ENCODE measurements around the gene ZSWIM2.
A peak's percentile ranks its signal among the peaks of the same experiment; 100 is the strongest.
"Not testable (repeated sequence)": the region's sequence is repeated elsewhere in the genome, so short reads cannot be mapped to it uniquely, and the experiment has no call there.

Gene ZSWIM2, protein sequence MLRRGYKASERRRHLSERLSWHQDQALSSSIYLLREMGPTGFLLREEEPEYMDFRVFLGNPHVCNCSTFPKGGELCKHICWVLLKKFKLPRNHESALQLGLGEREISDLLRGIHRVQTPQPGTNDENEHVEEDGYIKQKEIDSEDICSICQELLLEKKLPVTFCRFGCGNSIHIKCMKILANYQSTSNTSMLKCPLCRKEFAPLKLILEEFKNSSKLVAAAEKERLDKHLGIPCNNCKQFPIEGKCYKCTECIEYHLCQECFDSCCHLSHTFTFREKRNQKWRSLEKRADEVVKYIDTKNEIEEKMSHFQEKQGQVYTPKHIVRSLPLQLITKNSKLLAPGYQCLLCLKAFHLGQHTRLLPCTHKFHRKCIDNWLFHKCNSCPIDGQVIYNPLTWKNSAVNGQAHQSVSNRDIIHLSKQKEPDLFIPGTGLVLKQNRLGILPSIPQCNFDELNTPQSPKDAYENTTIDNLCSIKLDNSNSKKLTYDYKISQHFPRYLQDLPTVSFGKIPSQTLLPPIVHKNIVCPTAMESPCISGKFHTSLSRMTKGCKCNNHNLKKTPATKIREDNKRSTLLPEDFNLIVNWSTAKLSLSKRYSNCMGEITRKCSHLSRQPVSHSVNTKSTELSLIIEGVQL

DNA sequence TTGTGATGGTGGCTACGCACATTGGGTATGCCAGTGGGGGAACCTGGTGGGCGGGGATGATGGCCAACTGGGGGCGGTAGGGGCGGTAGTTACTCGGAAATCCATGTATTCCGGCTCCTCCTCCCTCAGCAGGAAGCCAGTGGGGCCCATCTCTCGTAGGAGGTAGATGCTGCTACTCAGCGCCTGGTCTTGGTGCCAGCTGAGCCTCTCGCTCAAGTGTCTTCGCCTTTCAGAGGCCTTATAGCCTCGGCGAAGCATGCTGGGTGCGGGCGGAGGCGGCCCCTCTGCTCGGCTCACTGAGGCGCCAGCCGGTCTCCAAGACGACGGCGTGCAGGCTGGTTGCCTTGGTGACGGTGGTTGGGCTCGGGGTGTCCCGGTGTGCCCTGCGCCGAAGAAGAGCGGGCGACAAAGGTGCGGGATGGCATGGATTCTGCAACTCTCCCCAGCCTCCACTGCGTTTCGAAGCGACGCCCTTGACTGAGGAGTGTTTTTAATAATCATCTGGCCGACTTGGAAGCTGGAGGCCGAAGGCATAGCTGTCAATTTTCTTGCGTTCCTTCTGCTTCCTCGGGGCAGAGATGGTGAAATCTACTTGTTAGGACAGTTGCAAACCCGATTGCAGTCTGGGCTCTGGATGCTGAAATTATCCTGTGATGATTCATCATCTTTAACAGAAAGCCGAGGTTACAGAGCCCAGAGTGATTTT, at the start of gene ZSWIM2:
TSS of gene ZSWIM2 (minus strand) at position 298 of the 706 bp plus-strand sequence. CDS start at position 258, 40 bp downstream.
- peak in 51 of 56 donors; percentile 2 to 78 (median 47) for DNase-seq

DNA sequence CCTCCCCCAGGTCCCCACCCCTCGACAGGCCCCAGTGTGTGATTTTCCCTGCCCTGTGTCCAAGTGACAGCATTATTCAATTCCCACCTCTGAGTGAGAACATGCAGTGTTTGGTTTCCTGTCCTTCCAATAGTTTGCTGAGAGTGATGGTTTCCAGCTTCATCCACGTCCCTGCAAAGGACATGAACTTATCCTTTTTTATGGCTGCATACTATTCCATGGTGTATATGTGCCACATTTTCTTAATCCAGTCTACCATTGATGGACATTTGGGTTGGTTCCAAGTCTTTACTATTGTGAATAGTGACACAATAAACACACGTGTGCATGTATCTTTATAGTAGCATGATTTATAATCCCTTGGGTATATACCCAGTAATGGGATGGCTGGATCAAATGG, 47.2 kb upstream of the ZSWIM2 start:
- not testable (repeated sequence) for DNase-seq

DNA sequence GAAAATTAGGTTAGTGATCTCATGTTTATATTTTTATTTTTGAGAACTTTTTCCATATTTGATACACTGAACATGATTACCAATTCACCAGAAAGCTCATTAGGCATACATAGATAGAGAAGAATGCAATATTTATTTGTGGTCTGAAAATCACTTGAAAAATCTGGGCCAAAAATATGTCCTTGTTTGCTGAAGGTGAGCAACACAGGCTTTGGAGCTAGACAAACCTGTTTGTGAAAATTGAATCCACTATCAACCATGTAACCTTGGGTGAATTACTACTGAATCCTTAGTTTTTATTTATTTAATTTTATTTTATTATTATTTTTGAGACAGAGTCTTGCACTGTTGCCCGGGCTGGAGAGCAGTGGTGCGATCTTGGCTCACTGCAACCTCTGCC, 46.5 kb upstream of the ZSWIM2 start:
- DNase-seq, result no peak

DNA sequence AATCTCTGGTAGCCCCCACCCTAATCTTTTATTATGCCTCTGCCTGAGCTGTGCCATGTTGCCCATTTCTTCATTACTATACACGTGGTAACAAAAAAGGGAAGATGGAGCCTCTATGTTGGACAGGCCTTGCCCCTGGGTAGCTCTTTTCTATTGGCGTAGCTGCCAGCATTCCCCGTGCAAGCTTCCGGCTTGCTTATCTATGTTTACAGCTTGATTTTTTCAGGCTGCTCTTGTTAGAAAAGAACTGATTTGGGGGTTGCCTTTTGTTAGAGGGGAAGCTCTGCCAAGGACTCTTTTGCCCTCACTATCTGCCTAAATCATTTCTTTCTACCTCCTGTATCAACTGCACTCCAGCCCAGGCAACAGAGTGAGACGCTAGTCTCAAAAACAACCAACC, 45.5 kb upstream of the ZSWIM2 start:
- no peak for DNase-seq

DNA sequence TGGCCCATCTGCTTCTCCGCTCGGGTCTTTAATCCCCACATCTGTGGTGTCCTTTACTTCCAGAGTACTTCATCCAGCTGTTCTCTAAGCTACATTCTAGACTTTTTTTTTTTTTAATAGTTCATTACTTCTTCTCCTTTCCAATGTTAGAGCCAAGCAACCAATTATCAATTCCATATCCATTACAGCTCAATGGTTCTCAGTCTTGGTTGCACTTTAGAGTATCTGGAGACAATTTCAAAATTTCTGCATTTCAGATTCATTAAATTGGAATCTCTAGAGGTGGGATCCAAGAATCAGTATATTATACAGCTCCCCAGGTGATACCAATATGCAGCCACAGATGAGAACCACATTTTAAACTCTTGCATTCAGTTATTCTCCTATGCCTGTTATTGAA, 43.9 kb upstream of the ZSWIM2 start:
- no peak for DNase-seq

DNA sequence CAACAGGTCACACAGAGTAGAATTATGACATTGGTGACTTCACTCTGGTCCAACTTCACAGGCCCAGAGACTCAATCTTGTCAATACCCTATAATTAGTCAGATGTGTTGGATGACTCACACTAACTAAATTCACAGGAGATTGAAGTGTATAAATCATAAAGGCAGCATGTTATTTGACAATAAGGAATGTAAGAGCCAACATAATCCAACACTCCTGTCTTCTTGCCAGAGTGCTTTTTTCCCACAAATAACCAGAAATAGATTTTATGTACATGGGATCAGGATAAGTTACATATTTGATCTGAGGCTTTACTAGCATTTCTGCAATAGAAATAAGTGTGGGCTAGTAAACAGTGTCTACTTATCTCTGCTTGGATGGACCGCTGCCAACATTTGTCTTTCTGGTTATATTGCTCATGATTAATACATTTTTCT, 42.2 kb upstream of the ZSWIM2 start:
- DNase-seq, result peak in 4 of 56 donors; percentile 6 to 36 (median 12)

DNA sequence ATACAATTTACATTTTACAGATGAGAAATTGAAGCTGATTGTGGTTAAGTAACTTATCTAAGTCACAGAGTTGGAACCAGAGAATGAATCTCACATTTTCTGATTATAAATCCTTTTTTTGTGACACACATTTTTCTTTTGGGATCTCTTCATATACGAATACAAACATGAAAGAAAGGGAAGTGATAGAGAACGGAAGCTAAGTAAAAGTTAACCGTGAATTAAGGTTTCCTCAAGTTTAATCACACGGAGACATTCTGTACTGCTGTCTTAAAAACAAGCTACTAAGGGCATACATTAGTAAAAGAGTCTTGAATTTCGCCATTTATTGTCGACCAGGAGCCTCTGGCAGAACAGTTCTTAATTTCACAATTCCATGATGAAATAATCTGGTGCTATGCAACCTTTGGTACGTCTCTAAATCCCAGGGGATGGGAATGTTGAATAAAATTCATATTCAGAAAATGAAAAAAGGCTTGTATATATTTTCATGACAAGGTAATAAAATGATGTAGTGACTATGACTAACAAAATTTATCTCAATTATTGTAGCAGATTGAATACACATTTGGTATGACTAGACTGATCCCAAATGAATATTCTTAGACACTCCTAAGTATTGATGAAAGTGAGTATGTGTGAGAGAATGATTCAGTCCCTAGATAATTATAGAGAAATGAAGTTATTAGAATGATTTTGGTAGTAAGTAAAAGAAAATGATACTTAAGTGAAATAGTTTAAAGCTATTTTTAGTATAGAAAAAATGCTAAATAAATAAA, 40.3 kb upstream of the ZSWIM2 start:
- no peak for DNase-seq

DNA sequence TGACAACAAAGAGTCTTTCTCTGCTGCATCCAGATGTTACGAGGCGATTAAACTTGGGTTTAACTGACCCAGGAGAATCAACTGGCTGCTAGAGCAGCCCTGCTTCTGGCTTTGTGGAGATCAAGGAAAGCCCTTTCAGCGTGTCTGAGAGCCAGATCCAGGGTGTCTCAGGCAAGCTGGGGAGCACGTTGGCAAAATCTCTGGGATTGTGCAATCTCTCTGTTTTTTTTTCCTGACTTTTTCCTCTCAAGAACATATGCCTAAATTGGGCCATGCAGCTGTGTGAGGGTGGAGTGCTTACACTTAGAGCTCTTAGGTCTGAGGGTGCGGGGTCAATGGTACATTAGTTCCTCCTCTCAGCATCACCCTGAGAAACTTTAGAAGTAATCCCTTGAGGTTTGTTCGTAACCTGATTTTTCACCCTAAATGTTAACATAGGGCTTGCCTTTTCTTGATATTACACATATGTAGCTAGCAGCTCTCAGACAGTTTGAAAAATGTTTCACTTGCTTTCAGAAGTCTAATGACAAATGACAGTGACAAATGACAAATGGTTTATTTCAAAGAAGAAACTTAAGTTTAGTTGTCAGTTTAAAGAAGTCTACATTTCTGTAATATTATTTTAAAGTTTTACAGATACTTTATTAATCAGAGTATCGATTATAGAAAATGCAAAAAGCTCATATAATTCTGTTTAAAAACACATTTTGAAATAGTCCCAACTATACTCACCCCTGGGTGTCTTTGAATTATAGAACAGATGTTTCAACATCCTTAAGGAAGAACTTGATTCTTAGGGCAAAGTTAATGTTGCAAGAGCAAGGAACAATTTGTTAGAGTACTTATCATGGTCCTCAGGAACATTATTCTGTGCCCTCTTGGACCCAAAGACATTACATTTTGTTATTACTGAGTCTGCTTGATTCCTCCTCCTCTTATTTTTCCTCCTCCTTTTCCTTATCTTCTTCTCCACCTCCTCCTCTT, 38.4 kb upstream of the ZSWIM2 start:
- DNase-seq, result no peak

DNA sequence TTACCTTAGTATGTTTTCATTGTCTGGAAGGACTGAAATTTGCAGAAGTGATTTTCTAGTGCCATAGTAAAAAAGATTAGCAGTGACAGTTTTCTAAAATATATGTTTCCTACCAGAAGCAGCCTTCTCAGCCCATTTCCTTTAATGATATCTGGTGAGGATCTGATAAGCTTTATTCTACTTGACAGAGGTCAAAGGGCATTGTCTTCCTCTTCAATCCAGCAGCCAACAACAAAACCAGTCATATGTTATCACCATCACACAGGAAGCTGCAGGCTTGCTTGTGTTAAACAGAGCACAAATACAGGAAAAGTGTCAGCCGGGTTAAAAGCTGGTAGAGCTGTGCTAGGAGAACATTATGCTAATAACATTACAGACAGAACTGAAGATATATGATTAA, 35.6 kb upstream of the ZSWIM2 start:
- DNase-seq, result no peak

DNA sequence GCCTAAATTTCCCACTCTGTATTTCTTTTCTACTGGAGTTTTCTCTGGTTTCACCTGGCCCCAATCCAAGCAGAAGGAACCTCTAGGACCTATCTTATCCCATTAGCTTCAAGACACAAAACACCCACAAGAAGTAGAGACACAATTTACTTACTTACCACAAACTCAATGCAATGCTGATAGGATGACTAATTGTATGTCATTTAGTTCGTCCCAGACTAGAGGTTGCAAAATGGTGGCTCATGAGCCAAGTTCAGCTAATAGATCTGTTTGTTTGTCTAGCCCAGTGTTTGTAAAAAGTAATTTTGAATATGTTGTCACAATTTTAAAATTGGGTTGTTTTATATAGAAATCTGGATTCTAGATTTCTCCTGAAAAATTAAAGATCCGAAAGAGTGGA, 34.7 kb upstream of the ZSWIM2 start:
- no peak for DNase-seq

DNA sequence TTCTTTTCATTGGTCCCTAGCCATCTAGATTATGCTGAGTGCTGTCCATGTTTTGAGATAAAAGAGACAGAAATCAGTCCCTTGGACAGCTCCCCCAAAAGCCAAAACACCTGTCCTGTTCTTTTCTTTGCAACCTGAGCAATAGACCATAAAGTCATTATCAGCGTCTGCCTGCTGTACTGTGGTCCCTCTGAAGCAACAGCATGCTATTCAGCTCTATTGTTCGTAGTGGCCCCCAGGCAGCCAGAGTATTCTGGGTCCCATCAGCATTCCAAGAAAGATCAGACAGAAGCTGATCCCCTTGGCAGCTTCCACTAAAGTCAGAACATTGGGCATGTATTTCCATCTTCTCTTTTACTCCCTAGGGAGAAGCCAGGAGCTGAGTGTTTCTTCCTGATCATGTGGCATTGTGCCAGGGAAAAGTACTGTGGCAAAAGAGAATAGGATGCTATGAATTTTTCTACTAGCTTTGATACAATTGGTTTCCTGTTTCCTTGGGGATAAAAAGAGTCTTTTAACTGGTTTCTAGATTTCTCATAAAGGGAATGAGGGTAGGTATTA, 33.6 kb upstream of the ZSWIM2 start:
- DNase-seq, result no peak

DNA sequence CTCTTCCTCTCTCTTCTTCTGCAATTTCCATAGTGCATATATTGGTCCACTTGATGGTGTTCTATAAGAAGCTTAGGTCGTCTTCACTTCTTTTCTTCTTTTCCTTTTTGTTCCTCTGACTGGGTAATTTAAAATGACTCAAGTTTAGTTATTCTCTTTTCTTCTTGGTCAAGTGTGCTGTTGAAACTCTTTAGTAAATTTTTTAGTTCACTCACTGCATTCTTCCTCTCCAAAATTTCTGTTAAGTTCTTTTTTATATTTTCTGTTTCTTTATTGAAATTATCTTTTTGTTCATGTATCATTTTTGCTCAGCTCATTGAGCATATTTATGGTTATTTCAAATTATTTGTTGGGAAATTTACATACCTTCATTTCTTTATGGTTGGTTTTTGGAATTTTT, 32.7 kb upstream of the ZSWIM2 start:
- no peak for DNase-seq

DNA sequence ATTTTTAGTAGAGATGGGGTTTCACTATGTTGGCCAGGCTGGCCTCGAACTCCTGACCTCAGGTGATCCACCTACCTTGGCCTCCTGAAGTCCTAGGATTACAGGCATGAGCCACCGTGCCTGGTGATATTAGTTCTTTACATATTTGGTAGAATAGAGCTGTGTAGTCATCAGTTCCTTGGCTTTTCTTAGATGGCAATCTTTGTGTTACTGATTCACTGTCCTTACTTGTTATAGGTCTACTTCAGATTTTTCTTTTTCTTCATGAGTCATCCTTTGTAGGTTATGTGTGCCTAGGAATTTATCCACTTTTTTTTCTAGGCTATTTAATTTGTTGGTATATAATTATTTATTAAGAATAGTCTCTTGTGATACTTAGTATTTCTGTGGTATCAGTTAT, 30.3 kb upstream of the ZSWIM2 start:
- DNase-seq, result no peak

DNA sequence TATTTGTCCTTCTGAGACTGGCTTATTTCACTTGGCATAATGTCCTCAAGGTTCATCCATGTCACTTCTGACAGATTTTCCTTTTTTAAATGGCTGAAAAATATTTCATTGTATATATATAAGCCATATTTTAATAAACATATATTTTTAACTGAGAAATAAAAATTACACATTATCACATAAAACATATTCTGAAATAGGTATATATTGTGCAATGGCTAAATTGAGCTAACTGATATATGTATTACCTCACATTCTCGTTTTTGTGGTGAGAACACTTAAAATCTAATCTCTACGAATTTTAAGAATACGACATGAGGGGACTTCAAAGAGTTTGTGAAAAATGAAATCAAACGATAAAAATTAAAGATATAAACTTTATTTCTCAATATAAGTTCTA, 25.7 kb upstream of the ZSWIM2 start:
- no peak for DNase-seq

DNA sequence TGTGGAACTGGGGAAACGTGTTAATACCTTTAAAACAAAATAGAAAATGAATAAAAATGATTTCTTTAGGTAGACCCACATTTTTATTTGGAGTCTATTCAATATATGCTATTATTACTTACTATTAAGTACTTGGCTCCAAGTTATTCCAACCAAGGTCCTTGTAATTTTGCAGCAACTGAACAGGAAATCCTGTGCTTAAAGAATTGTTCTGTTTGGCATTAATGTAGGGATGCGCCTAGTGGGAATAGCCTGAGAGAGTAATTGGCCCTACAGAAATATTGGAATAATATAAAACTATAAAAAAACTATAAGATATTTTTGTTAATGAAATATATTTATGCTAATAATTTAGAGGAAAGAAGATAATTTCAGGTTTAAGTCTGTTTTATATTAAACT, 22.9 kb upstream of the ZSWIM2 start:
- DNase-seq, result no peak

DNA sequence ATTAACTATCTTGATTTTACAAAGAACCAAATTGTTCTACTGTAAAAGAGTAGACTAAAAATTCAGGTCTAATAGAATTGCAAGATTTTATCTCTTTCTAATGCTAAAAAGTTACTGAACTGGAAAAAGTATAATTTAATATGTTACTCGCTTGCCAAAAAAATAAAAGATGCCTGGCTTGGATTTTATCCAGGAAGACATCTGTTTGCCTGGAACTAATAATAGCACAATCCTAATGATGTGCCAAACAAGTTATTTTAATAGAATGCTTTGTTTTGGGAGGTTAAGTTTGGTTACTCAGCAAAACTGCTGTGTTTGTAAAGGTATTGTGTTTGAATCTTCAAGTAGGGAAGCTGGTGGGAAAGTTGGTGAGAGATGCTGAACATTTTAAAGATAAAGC, 19.4 kb upstream of the ZSWIM2 start:
- no peak for DNase-seq

DNA sequence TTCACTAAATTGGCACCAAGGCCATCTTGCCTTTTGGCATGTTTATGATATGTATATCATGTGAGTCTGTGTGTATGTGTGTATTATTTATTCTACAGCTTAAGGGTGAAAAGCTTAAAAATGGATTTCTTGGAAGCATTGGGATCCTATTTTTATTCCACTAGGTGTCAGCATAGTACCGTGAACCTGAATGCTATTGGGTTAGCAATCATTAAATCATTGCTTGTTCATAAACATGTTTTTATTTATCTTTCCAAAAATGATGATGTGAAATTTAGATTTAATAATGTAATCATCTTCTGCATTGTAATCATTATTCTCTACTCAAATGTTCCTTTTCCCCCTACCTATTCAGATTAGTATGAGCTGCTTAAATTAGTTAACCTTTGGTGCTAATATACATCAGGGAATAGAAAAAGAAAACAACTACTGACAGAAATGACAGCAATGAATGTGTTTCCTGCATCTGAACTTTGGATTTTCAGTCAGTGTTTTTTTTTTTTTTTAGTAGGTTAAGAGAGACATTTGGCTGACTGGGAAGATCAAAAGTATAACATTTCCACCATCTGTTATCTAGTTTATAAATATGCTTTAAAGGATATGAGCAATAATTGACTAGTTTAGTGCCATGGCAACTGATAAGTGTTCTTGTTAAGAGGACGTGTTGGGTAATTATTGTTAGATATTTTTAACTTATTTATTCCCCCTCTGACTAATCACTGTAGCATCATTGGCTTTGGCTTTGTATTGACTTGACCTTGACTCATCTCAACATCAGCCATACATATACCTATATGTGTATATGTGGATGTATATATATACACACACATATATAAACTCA, 14.1 kb upstream of the ZSWIM2 start:
- DNase-seq, result peak in 1 of 56 donors; percentile 27

DNA sequence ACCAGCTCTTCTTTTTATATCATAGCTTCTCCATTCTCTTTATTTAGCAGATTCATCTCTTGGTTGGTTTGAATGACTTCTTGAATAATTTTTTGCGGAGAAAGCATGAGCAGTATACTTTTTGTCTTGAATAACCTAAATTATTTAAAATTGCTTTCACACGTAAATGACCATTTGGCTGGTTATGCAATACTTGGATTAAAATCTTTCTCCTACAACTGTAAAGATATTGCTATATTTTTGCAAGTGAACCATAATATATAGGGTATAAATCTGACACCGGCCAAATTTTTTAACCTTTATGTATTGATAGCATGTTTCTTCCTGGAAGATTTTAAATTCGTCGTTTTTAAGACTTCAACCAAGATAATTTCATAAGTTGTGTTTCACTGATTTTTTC, 6.2 kb upstream of the ZSWIM2 start:
- no peak for DNase-seq

DNA sequence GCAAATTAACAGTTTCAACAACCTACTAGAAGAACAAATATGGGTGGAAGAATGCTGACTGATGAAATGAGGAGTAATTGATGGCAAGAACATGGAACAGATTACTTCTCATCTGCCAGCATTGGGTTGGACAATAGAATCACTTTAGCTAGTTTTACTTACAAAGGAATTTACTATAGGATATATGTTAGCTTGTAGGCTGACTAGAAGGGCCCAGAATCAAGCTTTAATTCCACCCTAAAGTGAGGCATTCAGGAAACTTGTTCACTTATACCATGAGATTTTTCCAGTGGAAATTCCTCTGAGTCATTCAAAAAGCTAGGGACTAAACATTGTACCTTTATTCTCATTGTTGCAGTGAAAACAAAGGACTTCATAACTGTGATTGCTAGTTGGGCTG, 5.0 kb upstream of the ZSWIM2 start:
- DNase-seq, result no peak
